Measurements from ENCODE around the gene PRDX4.
"Not testable (repeated sequence)": the region's sequence is repeated elsewhere in the genome, so short reads cannot be mapped to it uniquely, and the experiment has no call there.

The PRDX4 gene

DNA sequence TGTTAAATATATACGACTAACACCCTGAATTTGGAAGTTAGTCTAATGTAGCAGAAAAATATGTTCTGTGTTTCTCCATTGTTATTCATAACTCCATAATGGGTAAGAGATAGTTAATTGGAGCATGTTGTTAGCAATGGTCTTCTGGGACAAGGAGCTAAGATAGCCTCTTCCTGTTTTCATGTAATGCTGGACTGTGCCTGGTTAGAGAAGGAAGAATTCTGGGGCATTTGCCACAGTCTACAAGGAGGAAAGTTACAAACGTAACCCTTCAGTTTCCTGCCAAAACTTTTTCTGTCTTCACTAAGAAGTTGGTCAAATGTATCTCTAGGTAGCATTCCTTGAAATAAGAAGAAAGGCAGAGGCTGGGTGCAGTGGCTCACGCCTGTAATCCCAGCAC is 5.8 kb downstream of the PRDX4 start:
- no peak for DNase-seq

DNA sequence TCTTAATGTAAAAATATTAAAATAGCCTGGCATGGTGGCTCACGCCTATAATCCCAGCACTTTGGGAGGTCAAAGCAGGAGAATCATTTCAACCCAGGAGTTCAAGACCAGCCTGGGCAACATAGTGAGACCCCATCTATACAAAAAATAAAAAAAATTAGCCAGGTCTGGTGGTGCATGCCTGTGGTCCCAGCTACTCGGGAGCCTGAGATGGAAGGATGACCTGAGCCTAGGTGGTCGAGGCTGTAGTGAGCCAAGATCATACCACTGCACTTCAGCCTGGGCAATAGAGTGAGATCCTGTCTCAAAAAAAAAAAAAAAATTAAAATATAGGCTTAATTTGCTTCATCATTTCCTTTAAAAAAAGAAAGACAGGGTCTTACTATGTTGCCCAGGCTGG is 9.2 kb downstream of the PRDX4 start:
- DNase-seq, result not testable (repeated sequence)

DNA sequence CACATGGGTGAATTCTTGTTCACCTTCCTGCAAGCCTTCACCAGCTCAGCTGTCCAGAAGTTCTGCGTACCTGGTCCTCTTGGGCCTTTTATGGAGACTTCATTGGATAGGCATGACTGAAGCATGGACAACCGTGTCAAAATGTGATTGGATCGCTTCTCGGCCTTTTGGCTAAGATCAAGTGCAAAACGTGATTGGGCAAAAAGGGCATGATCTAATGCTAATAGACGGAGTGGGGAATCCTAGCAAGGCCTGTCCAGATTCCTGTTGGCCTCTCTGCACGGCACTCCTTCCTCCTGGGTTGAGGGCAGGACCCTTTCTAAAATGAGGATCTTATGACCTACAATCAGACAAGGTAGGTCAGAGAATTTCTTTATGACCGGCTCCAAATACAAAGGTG is 24.9 kb downstream of the PRDX4 start:
- DNase-seq, result no peak

- DNase-seq, result peak in 38 of 56 donors; percentile 0 to 59 (median 6)
These were observed 27.3 kb downstream of the PRDX4 start for GRCh38 chrX:23694606-23695005.

DNA sequence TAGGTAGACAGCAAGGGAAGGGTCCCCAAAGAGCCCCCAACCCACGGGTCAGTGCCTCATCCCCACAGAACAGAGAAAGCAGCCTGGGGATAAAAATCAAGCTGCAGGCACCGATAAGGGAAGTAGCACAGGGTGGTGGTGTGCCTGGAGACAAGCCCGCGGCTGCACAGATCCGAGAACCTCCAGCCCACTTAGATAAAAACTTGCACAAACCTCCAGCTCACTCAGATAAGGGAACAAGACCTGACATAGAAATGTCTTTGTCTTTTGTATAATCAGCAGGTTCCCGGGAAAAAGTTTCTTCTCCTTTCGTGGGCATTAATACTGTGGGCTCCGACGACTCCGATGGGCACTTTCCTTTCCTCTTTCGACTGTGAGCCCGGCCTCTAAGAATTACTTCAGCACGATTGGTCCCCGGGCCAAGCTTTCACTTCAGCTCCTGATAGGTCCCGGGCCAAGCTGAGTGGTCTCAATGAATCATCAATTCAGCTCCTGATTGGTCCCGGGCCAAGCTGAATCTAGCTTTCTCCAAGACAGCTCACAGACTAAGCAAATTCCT is 32.4 kb downstream of the PRDX4 start:
- peak in 13 of 56 donors; percentile 0 to 14 (median 3) for DNase-seq

- no peak for DNase-seq
These were observed 37.4 kb downstream of the PRDX4 start for GRCh38 chrX:23704673-23705206.

DNA sequence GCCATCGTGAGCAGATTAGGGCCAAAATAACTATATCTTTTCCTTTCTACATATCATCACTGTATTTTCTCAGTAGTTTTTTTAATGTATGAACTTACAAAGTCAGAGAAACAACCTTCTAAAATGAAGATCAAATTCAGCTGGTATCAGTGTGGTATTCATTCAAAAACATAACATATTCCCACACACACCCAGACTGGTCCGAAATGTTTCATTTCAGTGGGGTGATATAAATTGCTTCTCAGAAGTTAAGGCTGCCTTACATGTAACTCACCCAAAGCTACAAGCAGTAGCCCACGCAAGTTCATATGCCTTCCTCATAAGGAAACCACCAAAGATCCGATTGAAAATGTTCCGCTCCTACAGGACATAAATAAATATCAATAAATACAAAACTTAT is 37.9 kb downstream of the PRDX4 start:
- no peak for DNase-seq

- no peak for DNase-seq
These were observed 52.9 kb downstream of the PRDX4 start for GRCh38 chrX:23720117-23720677.

DNA sequence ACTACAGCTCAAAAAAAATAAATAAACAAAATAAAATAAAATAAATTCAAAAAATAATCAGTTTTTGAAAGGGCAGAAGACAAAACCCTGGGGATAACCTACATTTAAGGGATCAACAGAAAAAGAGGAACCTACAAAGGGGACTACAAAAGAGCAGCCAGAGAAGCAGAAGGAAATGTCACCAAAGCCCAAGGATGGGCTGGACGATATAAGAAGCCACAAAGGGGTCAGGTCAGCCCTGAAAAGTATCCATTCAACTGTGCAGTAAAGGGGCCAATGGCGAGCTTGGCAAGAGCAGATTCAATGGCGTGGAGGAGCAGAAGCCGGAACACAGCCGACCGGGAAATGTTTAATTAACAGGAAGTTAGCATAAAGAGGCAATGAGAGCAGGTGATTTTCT is 58.9 kb downstream of the PRDX4 start:
- no peak for DNase-seq

- DNase-seq, result no peak
These were observed 59.9 kb downstream of the PRDX4 start for GRCh38 chrX:23727206-23727605.

GRCh38 chrX:23729214-23729613 is 61.9 kb downstream of the PRDX4 start:
- no peak for DNase-seq

DNA sequence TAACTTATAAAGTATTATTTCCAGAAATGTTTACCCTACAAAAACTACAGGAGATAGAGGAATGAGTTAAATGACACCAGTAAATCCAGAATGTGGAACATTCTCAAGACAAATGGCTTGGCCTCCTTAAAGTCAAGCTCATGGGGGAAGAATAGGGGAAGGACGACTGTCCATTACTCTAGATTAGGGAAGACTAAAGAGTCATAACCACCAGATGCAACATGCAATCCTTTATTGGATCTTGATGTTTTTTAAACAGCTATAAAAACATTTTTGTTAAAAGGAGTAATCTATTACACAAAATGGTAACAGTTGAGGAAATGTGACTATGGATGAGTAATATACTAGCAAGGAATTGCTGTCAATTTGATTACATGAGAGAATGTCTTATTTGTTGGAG is 64.7 kb downstream of the PRDX4 start:
- DNase-seq, result no peak

DNA sequence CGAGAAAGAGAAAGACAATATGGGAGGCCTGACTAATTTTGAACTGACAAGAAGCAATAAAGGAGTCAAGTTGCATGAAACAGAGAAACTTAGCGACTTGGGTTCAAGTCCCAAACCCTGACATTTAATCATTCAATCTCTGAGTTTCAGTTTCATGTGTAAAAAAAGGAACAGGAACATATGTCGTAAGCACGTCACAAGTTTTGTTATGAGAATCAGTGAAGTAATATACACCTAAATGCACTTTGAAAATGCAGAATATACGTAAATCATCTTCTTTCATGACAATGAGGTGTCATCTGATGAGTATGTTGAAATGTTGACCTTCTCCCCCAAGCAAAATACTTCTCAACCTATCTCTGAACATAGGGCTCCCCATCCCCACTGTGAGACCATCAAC is 65.4 kb downstream of the PRDX4 start:
- DNase-seq, result no peak

All from amygdala (tissue), 56 donors.